Lower leg skin (tissue), 3 donors: ENCODE measurements around the gene FUT2.

Source experiments
- CTCF ChIP-seq, 3 donors: fragments of 450-650 bp; IDR thresholded peaks; one replicate each; pipeline ENCODE4 v1.5.1; 2016; ENCODE audit warnings: antibody characterized with exemption in 3 of 3, mild to moderate bottlenecking in 3 of 3, moderate library complexity in 2 of 3
- POLR2A ChIP-seq, 2 donors: fragments of 450-650 bp; IDR thresholded peaks; one replicate each; pipeline ENCODE4 v1.6.1; 2016 to 2017; ENCODE audit warnings: antibody characterized with exemption in 2 of 2, mild to moderate bottlenecking in 1 of 2, moderate library complexity in 1 of 2

GRCh38 chr19:48656840-48657474, 38.8 kb upstream of the FUT2 start:
- no peak for TF ChIP-seq CTCF (IDR thresholded peaks at IDR 0.05)
- TF ChIP-seq POLR2A (IDR thresholded peaks at IDR 0.05): no peak
